22Rv1 (cell line): Measurements from ENCODE around the gene SH3TC2.
A peak's percentile ranks its signal among the peaks of the same experiment; 100 is the strongest.

Experiments
- H3K27ac ChIP-seq: fragments of 450-650 bp; 2 replicates; pipeline ENCODE4 v1.5.1; 2017
- CTCF ChIP-seq: fragments of 450-650 bp; IDR thresholded peaks from 2 replicates; pipeline ENCODE4 v1.5.1; 2017; ENCODE audit warnings: mild to moderate bottlenecking
- ZFX ChIP-seq: fragments of 450-650 bp; IDR thresholded peaks from 2 replicates; pipeline ENCODE4 v1.6.1; 2017; ENCODE audit warnings: antibody characterized with exemption, borderline replicate concordance

The SH3TC2 gene

GRCh38 chr5:148968311-148968710, 94.6 kb downstream of the SH3TC2 start:
- TF ChIP-seq CTCF (no peak), ZFX (no peak)
- peak overlapping the region; percentile 86 for H3K27ac ChIP-seq

- TF ChIP-seq ZFX (no peak), CTCF (no peak)
- peak overlapping the region; percentile 86 for H3K27ac ChIP-seq
These were observed 95.1 kb downstream of the SH3TC2 start for GRCh38 chr5:148967783-148968182.

GRCh38 chr5:148966938-148967337, 95.9 kb downstream of the SH3TC2 start:
- peak overlapping the region; percentile 86 for H3K27ac ChIP-seq
- no peak for TF ChIP-seq ZFX
- no peak for TF ChIP-seq CTCF

GRCh38 chr5:148966348-148966747, 96.5 kb downstream of the SH3TC2 start:
- TF ChIP-seq CTCF, result no peak
- H3K27ac ChIP-seq, result peak overlapping the region; percentile 86

- H3K27ac ChIP-seq, result peak overlapping the region; percentile 86
- TF ChIP-seq CTCF (no peak), ZFX (no peak)
These were observed 97.2 kb downstream of the SH3TC2 start for GRCh38 chr5:148965511-148966265.

- no peak overlapping the region for H3K27ac ChIP-seq
- TF ChIP-seq ZFX (no peak), CTCF (no peak)
These were observed 99.2 kb downstream of the SH3TC2 start for GRCh38 chr5:148963664-148964063.

- TF ChIP-seq ZFX, result no peak
- no peak for TF ChIP-seq CTCF
- no peak overlapping the region for H3K27ac ChIP-seq
These were observed 100.0 kb downstream of the SH3TC2 start for GRCh38 chr5:148962761-148963324.
